Neural cell (in vitro differentiated cells): ENCODE data around the gene HOXC12. TPM values are rescaled to one million over a fixed set of nuclear protein-coding genes. Genes with fewer than 3 reads are reported as not detected.

Experiments
- H2AFZ ChIP-seq: fragments of 200-600, 300-800 bp; sonication (generic), shearing (Covaris generic); 2 replicates; pipeline ENCODE4 v1.6.0; 2014; ENCODE audit warnings: low read depth, mild to moderate bottlenecking, antibody characterized with exemption, low read length, moderate library complexity
- H3F3A ChIP-seq: fragments of 200-600 bp; shearing (Covaris generic); 2 replicates; pipeline ENCODE4 v1.6.1; 2016; ENCODE audit warnings: mild to moderate bottlenecking, moderate library complexity, mixed read lengths, antibody characterized with exemption, low read length; ENCODE audit not compliant: insufficient read depth, poor library complexity, severe bottlenecking
- H3K27ac ChIP-seq: fragments of 200-600, 300-800 bp; sonication (generic), shearing (Covaris generic); 2 replicates; pipeline ENCODE4 v1.5.1; 2014; ENCODE audit warnings: mild to moderate bottlenecking, low read length, moderate library complexity
- H3K27me3 ChIP-seq: fragments of 300-800, 200-600 bp; sonication (generic), shearing (Covaris generic); 2 replicates; pipeline ENCODE4 v1.6.0; 2014; ENCODE audit warnings: mild to moderate bottlenecking, low read depth, low read length, moderate library complexity; ENCODE audit not compliant: insufficient read depth
- H3K36me3 ChIP-seq: fragments of 300-800, 200-600 bp; sonication (generic), shearing (Covaris generic); 2 replicates; pipeline ENCODE4 v1.5.1; 2014; ENCODE audit warnings: mild to moderate bottlenecking, antibody characterized with exemption, low read length, moderate library complexity; ENCODE audit not compliant: insufficient read depth
- H3K4me2 ChIP-seq: fragments of 300-800, 200-600 bp; sonication (generic), shearing (Covaris generic); 2 replicates; pipeline ENCODE4 v1.6.0; 2014; ENCODE audit warnings: mild to moderate bottlenecking, low read length
- H3K4me3 ChIP-seq: fragments of 300-800, 200-600 bp; sonication (generic), shearing (Covaris generic); 2 replicates; pipeline ENCODE4 v1.5.1; 2014; ENCODE audit warnings: mild to moderate bottlenecking, low read length, moderate library complexity
- H3K79me2 ChIP-seq: fragments of 200-600 bp; shearing (Covaris generic); replicated peaks from 2 replicates; pipeline ENCODE4 v1.6.0; 2014; ENCODE audit warnings: mild to moderate bottlenecking, low read length, moderate library complexity; ENCODE audit not compliant: insufficient read depth
- H3K9ac ChIP-seq: fragments of 300-800, 200-600 bp; sonication (generic), shearing (Covaris generic); 2 replicates; pipeline ENCODE4 v1.6.1; 2016; ENCODE audit warnings: mild to moderate bottlenecking, low read length, mixed read lengths
- H3K9me2 ChIP-seq: fragments of 200-600 bp; shearing (Covaris generic); 2 replicates; pipeline ENCODE4 v1.6.1; 2016; ENCODE audit warnings: mild to moderate bottlenecking, low read length, mixed read lengths; ENCODE audit not compliant: insufficient read depth
- H3K9me3 ChIP-seq: fragments of 200-600, 300-800 bp; sonication (generic), shearing (Covaris generic); 2 replicates; pipeline ENCODE4 v1.6.1; 2016; ENCODE audit warnings: mild to moderate bottlenecking, mixed run types, low read length, moderate library complexity, mixed read lengths
- H4K20me1 ChIP-seq: fragments of 200-600 bp; shearing (Covaris generic); 2 replicates; pipeline ENCODE4 v1.6.1; 2016; ENCODE audit warnings: mild to moderate bottlenecking, mixed run types; ENCODE audit not compliant: insufficient read depth
- EP300 ChIP-seq: fragments of 450-650 bp; conservative IDR thresholded peaks from 2 replicates; pipeline ENCODE4 v1.6.1; 2014; ENCODE audit warnings: antibody characterized with exemption, mild to moderate bottlenecking, moderate library complexity; ENCODE audit not compliant: poor library complexity, severe bottlenecking
- EZH2 ChIP-seq: fragments of 200-600, 300-800 bp; shearing (Covaris generic), sonication (generic); IDR thresholded peaks from 2 replicates; pipeline ENCODE4 v1.6.1; 2014; ENCODE audit warnings: antibody characterized with exemption, low read length, borderline replicate concordance, mild to moderate bottlenecking; ENCODE audit not compliant: insufficient read depth, poor library complexity, severe bottlenecking
- MXI1 ChIP-seq: fragments of 450-650 bp; conservative IDR thresholded peaks from 2 replicates; pipeline ENCODE4 v1.6.1; 2014; ENCODE audit warnings: antibody characterized with exemption, mild to moderate bottlenecking; ENCODE audit not compliant: poor library complexity, severe bottlenecking
- POLR2AphosphoS5 ChIP-seq: IDR thresholded peaks from 2 replicates; pipeline ENCODE4 v1.6.1; 2012
- RAD21 ChIP-seq: fragments of 450-650 bp; conservative IDR thresholded peaks from 2 replicates; pipeline ENCODE4 v1.6.1; 2014; ENCODE audit warnings: antibody characterized with exemption, mild to moderate bottlenecking, moderate library complexity
- SMC3 ChIP-seq: fragments of 450-650 bp; conservative IDR thresholded peaks from 2 replicates; pipeline ENCODE4 v1.6.1; 2014; ENCODE audit warnings: antibody characterized with exemption, mild to moderate bottlenecking, moderate library complexity; ENCODE audit not compliant: poor library complexity
- TAF1 ChIP-seq: IDR thresholded peaks from 2 replicates; pipeline ENCODE4 v1.6.1; 2012; ENCODE audit warnings: low read depth
- polyA plus RNA-seq: library from polyadenylated mRNA; depleted of rRNA; stranded (reverse); fragments of >200 nt; gene quantifications from 2 replicates; pipeline ENCODE4 v1.2.3, GENCODE V29; 2014
- TF ChIP-seq, protein P1 (sequence below): IDR thresholded peaks from 2 replicates; pipeline ENCODE4 v1.6.1; 2012; ENCODE audit warnings: borderline replicate concordance
- TF ChIP-seq, protein P2 (sequence below): fragments of 450-650 bp; IDR thresholded peaks from 2 replicates; pipeline ENCODE4 v1.5.1; 2014; ENCODE audit warnings: antibody characterized with exemption, mild to moderate bottlenecking, moderate library complexity; ENCODE audit not compliant: poor library complexity, severe bottlenecking

HOXC12 gene
- polyA plus RNA-seq, 1 donor from 2014 or later: not detected

- Histone ChIP-seq H3K27ac (no peak overlapping the region), H3K27me3 (peaks cover 100% of the 10 kb centered on the region), H3K9me2 (no peaks in the 10 kb centered on the region), H3K4me3 (peak overlapping the region; percentile 33), H3F3A (no peaks in the 10 kb centered on the region), H3K4me2 (no peak overlapping the region), H3K9ac (no peak overlapping the region), H3K36me3 (no peaks in the 10 kb centered on the region), H4K20me1 (no peaks in the 10 kb centered on the region), H3K9me3 (no peaks in the 10 kb centered on the region), H3K79me2 (no peaks in the 10 kb centered on the region), H2AFZ (no peak overlapping the region)
- TF ChIP-seq TAF1 (no peak), EZH2 (peak; percentile 25)
Measured at GRCh38 chr12:53961025-53961761, 6.5 kb downstream of the HOXC12 start.

GRCh38 chr12:53963005-53963404 is 8.3 kb downstream of the HOXC12 start:
- no peaks in the 10 kb centered on the region for H3F3A ChIP-seq
- H2AFZ ChIP-seq: no peak overlapping the region
- TF ChIP-seq SMC3 (no peak), MXI1 (no peak), RAD21 (no peak)
- no peaks in the 10 kb centered on the region for H3K36me3 ChIP-seq
- H3K79me2 ChIP-seq: no peaks in the 10 kb centered on the region
- H4K20me1 ChIP-seq: no peaks in the 10 kb centered on the region
- H3K4me2 ChIP-seq: no peak overlapping the region
- no peaks in the 10 kb centered on the region for H3K9me3 ChIP-seq
- H3K27ac ChIP-seq: no peak overlapping the region
- H3K27me3 ChIP-seq: peaks cover 100% of the 10 kb centered on the region
- H3K9me2 ChIP-seq: no peaks in the 10 kb centered on the region
- no peak overlapping the region for H3K4me3 ChIP-seq
- no peak overlapping the region for H3K9ac ChIP-seq

DNA sequence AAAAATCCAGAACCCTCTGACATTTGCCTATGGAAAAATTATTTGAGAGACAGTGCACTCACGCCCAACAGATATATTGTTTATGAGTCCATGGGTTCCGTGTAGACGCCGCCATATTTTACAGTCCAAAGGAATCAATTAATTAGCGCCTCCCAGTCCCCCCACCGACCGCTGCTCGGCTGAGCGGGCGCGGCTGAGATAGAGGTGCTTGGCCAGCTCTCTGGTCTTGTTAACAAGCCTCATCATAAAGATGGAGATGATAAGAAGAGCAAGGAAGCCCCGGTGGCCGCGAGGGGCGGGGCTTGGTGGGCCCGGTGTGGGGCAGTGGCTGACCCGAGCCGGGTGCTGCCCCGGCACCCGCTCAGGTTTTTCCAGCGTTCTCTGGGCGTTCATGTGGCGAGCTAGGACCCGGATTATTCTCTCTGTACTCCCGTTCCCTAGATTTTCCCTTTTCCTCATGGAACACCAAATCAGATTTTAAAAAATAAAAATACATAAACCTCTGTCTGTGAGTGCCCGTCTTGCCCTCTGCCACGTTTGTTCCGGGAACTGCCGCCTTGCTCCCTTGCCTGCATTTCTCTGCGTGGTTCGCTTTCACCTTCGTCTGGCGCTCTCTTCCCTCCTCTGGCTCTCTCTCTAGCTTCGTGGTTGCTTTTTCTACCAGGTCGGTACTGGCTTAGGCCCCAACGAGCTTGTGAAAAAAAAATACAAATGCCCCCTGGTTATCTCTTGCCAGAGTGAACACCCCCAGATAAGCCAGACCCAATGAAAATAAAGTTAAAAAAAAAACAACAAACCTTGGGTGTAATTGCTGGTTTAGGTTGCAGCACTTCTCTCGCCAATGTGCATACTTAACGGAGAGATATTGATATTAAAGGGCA is 9.0 kb downstream of the HOXC12 start:
- H3K4me2 ChIP-seq: no peak overlapping the region
- H3K4me3 ChIP-seq: no peak overlapping the region
- no peaks in the 10 kb centered on the region for H3K79me2 ChIP-seq
- no peaks in the 10 kb centered on the region for H3K36me3 ChIP-seq
- no peaks in the 10 kb centered on the region for H3K9me3 ChIP-seq
- no peaks in the 10 kb centered on the region for H4K20me1 ChIP-seq
- H3K27ac ChIP-seq: no peak overlapping the region
- H3K27me3 ChIP-seq: peaks cover 100% of the 10 kb centered on the region
- no peaks in the 10 kb centered on the region for H3F3A ChIP-seq
- H3K9ac ChIP-seq: no peak overlapping the region
- no peak overlapping the region for H2AFZ ChIP-seq
- no peaks in the 10 kb centered on the region for H3K9me2 ChIP-seq
- TF ChIP-seq EZH2 (no peak), RAD21 (no peak), EP300 (no peak), MXI1 (no peak), POLR2AphosphoS5 (no peak), TAF1 (no peak), SMC3 (no peak)
- TF ChIP-seq, protein P1, sequence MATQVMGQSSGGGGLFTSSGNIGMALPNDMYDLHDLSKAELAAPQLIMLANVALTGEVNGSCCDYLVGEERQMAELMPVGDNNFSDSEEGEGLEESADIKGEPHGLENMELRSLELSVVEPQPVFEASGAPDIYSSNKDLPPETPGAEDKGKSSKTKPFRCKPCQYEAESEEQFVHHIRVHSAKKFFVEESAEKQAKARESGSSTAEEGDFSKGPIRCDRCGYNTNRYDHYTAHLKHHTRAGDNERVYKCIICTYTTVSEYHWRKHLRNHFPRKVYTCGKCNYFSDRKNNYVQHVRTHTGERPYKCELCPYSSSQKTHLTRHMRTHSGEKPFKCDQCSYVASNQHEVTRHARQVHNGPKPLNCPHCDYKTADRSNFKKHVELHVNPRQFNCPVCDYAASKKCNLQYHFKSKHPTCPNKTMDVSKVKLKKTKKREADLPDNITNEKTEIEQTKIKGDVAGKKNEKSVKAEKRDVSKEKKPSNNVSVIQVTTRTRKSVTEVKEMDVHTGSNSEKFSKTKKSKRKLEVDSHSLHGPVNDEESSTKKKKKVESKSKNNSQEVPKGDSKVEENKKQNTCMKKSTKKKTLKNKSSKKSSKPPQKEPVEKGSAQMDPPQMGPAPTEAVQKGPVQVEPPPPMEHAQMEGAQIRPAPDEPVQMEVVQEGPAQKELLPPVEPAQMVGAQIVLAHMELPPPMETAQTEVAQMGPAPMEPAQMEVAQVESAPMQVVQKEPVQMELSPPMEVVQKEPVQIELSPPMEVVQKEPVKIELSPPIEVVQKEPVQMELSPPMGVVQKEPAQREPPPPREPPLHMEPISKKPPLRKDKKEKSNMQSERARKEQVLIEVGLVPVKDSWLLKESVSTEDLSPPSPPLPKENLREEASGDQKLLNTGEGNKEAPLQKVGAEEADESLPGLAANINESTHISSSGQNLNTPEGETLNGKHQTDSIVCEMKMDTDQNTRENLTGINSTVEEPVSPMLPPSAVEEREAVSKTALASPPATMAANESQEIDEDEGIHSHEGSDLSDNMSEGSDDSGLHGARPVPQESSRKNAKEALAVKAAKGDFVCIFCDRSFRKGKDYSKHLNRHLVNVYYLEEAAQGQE: no peak
- TF ChIP-seq, protein P2, sequence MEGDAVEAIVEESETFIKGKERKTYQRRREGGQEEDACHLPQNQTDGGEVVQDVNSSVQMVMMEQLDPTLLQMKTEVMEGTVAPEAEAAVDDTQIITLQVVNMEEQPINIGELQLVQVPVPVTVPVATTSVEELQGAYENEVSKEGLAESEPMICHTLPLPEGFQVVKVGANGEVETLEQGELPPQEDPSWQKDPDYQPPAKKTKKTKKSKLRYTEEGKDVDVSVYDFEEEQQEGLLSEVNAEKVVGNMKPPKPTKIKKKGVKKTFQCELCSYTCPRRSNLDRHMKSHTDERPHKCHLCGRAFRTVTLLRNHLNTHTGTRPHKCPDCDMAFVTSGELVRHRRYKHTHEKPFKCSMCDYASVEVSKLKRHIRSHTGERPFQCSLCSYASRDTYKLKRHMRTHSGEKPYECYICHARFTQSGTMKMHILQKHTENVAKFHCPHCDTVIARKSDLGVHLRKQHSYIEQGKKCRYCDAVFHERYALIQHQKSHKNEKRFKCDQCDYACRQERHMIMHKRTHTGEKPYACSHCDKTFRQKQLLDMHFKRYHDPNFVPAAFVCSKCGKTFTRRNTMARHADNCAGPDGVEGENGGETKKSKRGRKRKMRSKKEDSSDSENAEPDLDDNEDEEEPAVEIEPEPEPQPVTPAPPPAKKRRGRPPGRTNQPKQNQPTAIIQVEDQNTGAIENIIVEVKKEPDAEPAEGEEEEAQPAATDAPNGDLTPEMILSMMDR: no peak
